Esophagus squamous epithelium (tissue), 5 donors: Measurements from ENCODE around the gene ANKRD31. TPM values are rescaled to one million over a fixed set of nuclear protein-coding genes. Genes with fewer than 3 reads are reported as not detected.
"Not testable (repeated sequence)": the region's sequence is repeated elsewhere in the genome, so short reads cannot be mapped to it uniquely, and the experiment has no call there.

Source experiments
- DNase-seq: peaks from one replicate; lab custom pipeline; 2025; lab: John Stamatoyannopoulos, UW
- H3K27ac ChIP-seq, 4 donors: fragments of 200-600 bp; sonication (generic); one replicate each; pipeline ENCODE4 v1.5.1; 2016 to 2019; ENCODE audit warnings: mild to moderate bottlenecking in 1 of 4
- H3K27me3 ChIP-seq, 4 donors: fragments of 200-600 bp; sonication (generic); 1 replicate in 3 of 4; 2 replicates in 1 of 4; pipeline versions ENCODE4 v1.5.1 to v1.6.0; 2017 to 2021; ENCODE audit warnings: antibody characterized with exemption in 1 of 4
- H3K36me3 ChIP-seq, 3 donors: fragments of 200-600 bp; sonication (generic); one replicate each; pipeline ENCODE4 v1.5.1; 2016 to 2019
- H3K4me1 ChIP-seq, 3 donors: fragments of 200-600 bp; sonication (generic); one replicate each; pipeline ENCODE4 v1.5.1; 2017 to 2019
- H3K4me3 ChIP-seq, 4 donors: fragments of 200-600 bp; sonication (generic); 1 replicate in 3 of 4; 2 replicates in 1 of 4; pipeline ENCODE4 v1.5.1; 2016 to 2019; ENCODE audit warnings: mild to moderate bottlenecking in 2 of 4, moderate library complexity in 1 of 4
- H3K9me3 ChIP-seq, 3 donors: fragments of 200-600 bp; sonication (generic); one replicate each; pipeline ENCODE4 v1.5.1; 2016 to 2019
- POLR2A ChIP-seq, 4 donors: fragments of 450-650 bp; IDR thresholded peaks; one replicate each; pipeline ENCODE4 v1.6.1; 2017; ENCODE audit warnings: antibody characterized with exemption in 4 of 4, mild to moderate bottlenecking in 4 of 4, moderate library complexity in 3 of 4
- WGBS, 2 donors: methylation state at CpG; one replicate each; pipeline ENCODE4 v1.1.5; 2018; 5-methylcytosine and 5-hydroxymethylcytosine counted together
- intact Hi-C: fragments of 100-400 bp; cut with DNase I; formaldehyde crosslinking; loops from one replicate; pipeline ENCODE4 v1.15.0; 2022
- total RNA-seq, 4 donors: library from RNA; depleted of rRNA; stranded (reverse); fragments of >200 nt; gene quantifications; one replicate each; pipeline ENCODE4 v1.1.0, GENCODE V29; 2016
- TF ChIP-seq, protein P1 (sequence below), 6 experiments: fragments of 450-650 bp in 4 of 6; fragments of 200-600 bp in 2 of 6; sonication (generic) in 2 of 6; IDR thresholded peaks; one replicate each; pipeline ENCODE4 v1.5.1; 2016 to 2019; ENCODE audit warnings: antibody characterized with exemption in 6 of 6, mild to moderate bottlenecking in 4 of 6, moderate library complexity in 4 of 6
- donor health status: DM: yes; HTN: yes; CAD: no.

ANKRD31 gene
- total RNA-seq, 4 donors from 2014 or later: 0.19 to 1.1 (median 0.54) TPM

DNA sequence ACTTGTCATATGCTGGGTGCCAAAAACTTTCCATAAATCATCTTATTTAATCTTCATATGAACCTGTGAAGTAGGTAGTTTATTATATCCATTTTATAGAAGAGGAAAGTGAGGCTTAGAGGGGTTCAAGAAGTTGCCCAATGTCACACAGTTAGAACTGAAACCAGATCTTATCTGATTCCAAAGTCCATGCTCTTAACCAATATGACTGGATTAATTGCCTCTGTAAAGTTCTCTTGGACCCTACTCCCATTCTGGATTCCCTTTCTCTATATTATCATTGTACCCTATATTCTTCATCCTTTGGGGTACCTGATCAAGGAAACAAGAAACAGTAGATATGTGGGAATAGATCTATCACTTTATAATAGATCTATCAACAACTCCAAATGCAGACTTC, 119.8 kb downstream of the ANKRD31 start:
- Histone ChIP-seq H3K27ac (no peak overlapping the region), H3K27me3 (no peaks in the 10 kb centered on the region), H3K9me3 (no peaks in the 10 kb centered on the region), H3K4me1 (no peaks in the 10 kb centered on the region), H3K36me3 (no peaks in the 10 kb centered on the region), H3K4me3 (no peak overlapping the region)
- DNase-seq: no peak
- TF ChIP-seq, protein P1, sequence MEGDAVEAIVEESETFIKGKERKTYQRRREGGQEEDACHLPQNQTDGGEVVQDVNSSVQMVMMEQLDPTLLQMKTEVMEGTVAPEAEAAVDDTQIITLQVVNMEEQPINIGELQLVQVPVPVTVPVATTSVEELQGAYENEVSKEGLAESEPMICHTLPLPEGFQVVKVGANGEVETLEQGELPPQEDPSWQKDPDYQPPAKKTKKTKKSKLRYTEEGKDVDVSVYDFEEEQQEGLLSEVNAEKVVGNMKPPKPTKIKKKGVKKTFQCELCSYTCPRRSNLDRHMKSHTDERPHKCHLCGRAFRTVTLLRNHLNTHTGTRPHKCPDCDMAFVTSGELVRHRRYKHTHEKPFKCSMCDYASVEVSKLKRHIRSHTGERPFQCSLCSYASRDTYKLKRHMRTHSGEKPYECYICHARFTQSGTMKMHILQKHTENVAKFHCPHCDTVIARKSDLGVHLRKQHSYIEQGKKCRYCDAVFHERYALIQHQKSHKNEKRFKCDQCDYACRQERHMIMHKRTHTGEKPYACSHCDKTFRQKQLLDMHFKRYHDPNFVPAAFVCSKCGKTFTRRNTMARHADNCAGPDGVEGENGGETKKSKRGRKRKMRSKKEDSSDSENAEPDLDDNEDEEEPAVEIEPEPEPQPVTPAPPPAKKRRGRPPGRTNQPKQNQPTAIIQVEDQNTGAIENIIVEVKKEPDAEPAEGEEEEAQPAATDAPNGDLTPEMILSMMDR (IDR thresholded peaks at IDR 0.05): no peak
- TF ChIP-seq POLR2A (IDR thresholded peaks at IDR 0.05): no peak
- intact Hi-C loops: no loop called here

DNA sequence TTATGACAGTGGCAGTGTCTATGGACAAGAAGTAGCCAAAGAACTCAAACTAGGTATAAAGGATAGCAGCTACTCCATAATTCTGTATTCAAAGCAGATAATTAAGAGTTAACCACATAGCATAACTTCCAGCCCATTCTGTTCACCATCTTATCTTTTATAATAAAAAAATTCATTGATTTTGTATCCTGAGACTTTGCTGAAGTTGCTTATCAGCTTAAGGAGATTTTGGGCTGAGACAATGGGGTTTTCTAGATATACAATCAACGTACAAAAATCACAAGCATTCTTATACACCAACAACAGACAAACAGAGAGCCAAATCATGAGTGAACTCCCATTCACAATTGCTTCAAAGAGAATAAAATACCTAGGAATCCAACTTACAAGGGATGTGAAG, 122.4 kb downstream of the ANKRD31 start:
- H3K36me3 ChIP-seq, intact Hi-C loops, H3K4me3 ChIP-seq, H3K9me3 ChIP-seq, DNase-seq, H3K27me3 ChIP-seq, H3K27ac ChIP-seq, H3K4me1 ChIP-seq: not testable (repeated sequence)
- 56 to 80% methylated on average over 1 of the region's 1 CpG for WGBS, 2 donors

DNA sequence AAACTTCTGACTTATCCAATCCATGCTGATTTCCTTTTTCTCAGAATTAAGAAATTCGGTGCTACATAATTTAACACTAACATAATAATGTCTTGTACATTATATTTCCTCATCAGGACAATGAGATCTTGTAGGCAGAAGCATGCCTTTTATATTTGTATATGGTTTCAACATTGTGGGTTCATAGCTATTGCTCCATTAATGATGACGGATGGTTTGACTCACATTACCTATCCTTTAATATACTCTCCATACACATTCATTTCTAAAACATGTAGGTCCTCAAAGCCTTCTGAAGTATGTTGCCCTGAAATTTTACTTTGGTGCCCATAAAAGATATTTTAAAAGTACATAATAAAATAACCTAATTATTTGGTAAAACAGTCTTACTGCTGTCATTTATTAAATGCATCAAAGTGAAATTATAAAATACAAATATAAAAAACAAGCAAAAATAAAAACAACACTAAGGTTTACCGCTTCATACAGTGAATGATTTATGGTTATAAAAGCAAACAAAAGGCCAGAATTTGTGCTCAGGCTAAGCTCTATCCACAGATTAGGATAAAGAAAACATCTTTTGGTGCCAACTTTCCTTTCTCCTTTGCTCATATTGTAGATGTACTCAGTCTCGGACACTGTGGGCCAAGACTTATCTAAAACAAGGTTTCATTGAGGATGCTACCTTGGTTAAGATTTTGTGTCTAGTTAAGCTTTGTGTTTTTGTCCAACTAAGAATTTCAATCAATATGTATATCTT, 123.1 kb downstream of the ANKRD31 start:
- Histone ChIP-seq H3K36me3 (no peaks in the 10 kb centered on the region), H3K27me3 (no peaks in the 10 kb centered on the region), H3K4me1 (no peaks in the 10 kb centered on the region), H3K4me3 (no peak overlapping the region), H3K27ac (no peak overlapping the region), H3K9me3 (no peaks in the 10 kb centered on the region)
- WGBS, 2 donors: 61 to 69% methylated on average over 4 of the region's 4 CpGs
- no peak for TF ChIP-seq POLR2A (IDR thresholded peaks at IDR 0.05)
- TF ChIP-seq, protein P1 (IDR thresholded peaks at IDR 0.05): no peak
- no peak for DNase-seq
- intact Hi-C loops: no loop called here

DNA sequence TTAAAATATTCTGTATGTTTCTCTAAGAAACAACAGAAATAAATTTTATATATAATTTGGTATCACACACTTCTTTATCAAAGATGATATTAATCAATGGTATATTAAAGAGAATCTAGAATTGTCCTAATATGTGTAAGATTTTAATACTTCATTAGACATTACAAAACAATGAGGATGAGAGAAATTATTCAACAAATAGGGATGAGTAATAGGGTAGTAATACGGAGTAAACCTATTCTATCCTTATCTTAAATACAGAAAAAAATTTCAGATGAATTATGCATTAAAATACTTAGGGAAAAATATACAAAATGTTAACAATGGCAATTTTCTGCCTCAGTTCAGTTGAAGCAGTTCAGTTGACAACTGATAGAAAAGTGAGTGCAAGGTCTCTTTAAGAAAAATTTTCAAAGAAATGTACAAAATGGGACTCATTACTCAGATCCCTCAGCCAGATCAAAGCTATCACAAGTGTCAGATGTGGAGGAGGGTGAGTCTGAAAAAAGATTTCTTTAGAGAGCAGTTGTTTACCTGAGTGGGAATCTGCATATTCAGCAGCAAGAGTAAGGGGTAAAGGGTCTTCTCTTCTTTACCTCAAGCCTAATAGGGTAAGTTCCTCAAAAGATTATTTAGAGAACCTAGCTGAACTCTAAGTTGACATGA, 127.6 kb downstream of the ANKRD31 start:
- TF ChIP-seq, protein P1 (IDR thresholded peaks at IDR 0.05): no peak
- TF ChIP-seq POLR2A (IDR thresholded peaks at IDR 0.05): no peak
- no peaks in the 10 kb centered on the region for H3K4me1 ChIP-seq
- intact Hi-C loops: no loop called here
- 45 to 65% methylated on average over 1 of the region's 1 CpG for WGBS, 2 donors
- H3K36me3 ChIP-seq: no peaks in the 10 kb centered on the region
- H3K27me3 ChIP-seq: no peaks in the 10 kb centered on the region
- no peaks in the 10 kb centered on the region for H3K9me3 ChIP-seq
- no peak overlapping the region for H3K27ac ChIP-seq
- no peak overlapping the region for H3K4me3 ChIP-seq
- DNase-seq: no peak

DNA sequence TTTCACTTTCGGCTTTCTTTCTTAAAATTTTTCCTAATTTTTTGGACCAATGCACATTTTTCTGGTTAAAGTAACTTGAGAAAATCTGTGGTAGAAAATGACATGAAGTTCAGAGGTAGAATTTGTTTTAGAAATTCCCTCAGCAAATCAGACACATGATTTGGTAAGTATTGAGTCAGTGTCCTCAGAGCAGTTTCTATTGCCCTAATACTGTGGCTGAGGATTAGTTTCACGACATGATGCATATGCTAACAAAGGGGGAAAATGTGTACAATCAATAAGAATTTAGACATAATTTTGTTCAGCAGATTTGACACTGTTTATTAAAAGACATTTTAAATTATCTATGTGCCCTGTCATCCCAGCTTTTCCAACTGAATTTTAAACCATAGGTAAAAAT, 128.2 kb downstream of the ANKRD31 start:
- Histone ChIP-seq H3K27me3 (no peaks in the 10 kb centered on the region), H3K36me3 (no peaks in the 10 kb centered on the region), H3K27ac (no peak overlapping the region), H3K4me1 (no peaks in the 10 kb centered on the region), H3K9me3 (no peaks in the 10 kb centered on the region), H3K4me3 (no peak overlapping the region)
- no peak for DNase-seq
- 57 to 62% methylated on average over 2 of the region's 2 CpGs for WGBS, 2 donors
- TF ChIP-seq, protein P1 (IDR thresholded peaks at IDR 0.05): no peak
- no peak for TF ChIP-seq POLR2A (IDR thresholded peaks at IDR 0.05)
- intact Hi-C loops: no loop called here

DNA sequence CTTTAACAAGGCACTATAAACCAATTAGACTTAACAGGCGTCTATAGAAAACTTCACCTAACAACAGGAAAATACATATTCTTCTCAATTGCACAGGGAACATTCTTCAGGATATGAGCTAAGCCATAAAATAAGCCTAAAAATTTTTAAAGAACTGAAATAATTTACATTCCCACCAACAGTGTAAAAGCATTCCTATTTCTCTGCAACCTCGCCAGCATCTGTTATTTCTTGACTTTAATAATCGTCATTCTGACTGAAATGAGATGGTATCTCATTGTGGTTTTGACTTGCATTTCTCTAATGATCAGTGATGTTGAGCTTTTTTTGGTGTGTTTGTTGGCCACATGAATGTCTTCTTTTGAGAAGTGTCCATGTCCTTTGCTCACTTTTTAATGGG, 140.7 kb downstream of the ANKRD31 start:
- H3K27me3 ChIP-seq, H3K4me3 ChIP-seq, H3K9me3 ChIP-seq, intact Hi-C loops, H3K4me1 ChIP-seq, DNase-seq, H3K36me3 ChIP-seq, H3K27ac ChIP-seq: not testable (repeated sequence)
- 66 to 70% methylated on average over 3 of the region's 3 CpGs for WGBS, 2 donors
